ENCODE data around the gene CPA5. TPM values are rescaled to one million over a fixed set of nuclear protein-coding genes. Genes with fewer than 3 reads are reported as not detected.

The CPA5 gene
- total and polyA plus RNA-seq, 10 of the 15 experiments (the other 5 are each of a cell fraction or from before 2014, with no cell fraction given), result 0.06 to 0.52 (median 0.29) TPM; not detected in 2

GRCh38 chr7:130352194-130353074 is 7.8 kb downstream of the CPA5 start (continued):
- TF ChIP-seq, protein P1, sequence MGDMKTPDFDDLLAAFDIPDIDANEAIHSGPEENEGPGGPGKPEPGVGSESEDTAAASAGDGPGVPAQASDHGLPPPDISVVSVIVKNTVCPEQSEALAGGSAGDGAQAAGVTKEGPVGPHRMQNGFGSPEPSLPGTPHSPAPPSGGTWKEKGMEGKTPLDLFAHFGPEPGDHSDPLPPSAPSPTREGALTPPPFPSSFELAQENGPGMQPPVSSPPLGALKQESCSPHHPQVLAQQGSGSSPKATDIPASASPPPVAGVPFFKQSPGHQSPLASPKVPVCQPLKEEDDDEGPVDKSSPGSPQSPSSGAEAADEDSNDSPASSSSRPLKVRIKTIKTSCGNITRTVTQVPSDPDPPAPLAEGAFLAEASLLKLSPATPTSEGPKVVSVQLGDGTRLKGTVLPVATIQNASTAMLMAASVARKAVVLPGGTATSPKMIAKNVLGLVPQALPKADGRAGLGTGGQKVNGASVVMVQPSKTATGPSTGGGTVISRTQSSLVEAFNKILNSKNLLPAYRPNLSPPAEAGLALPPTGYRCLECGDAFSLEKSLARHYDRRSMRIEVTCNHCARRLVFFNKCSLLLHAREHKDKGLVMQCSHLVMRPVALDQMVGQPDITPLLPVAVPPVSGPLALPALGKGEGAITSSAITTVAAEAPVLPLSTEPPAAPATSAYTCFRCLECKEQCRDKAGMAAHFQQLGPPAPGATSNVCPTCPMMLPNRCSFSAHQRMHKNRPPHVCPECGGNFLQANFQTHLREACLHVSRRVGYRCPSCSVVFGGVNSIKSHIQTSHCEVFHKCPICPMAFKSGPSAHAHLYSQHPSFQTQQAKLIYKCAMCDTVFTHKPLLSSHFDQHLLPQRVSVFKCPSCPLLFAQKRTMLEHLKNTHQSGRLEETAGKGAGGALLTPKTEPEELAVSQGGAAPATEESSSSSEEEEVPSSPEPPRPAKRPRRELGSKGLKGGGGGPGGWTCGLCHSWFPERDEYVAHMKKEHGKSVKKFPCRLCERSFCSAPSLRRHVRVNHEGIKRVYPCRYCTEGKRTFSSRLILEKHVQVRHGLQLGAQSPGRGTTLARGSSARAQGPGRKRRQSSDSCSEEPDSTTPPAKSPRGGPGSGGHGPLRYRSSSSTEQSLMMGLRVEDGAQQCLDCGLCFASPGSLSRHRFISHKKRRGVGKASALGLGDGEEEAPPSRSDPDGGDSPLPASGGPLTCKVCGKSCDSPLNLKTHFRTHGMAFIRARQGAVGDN (IDR thresholded peaks at IDR 0.05), result no peak
- TF ChIP-seq MYB (IDR thresholded peaks at IDR 0.05; ENCODE audit: borderline replicate concordance, low read depth, low read length) (no peak), KAT2A (conservative IDR thresholded peaks at IDR 0.05; ENCODE audit: control insufficient read depth, low read depth, low read length) (no peak)

- DNase-seq (ENCODE audit: low read depth, low spot score) (no peak), ATAC-seq (no peak), FAIRE-seq (no peak)
- BruUV-seq (replicated peaks), result no TSS peak
- TF ChIP-seq USF1 (IDR thresholded peaks at IDR 0.05; ENCODE audit: borderline replicate concordance, extremely low read length, insufficient read depth, low read depth, low read length) (no peak), PAX5 (IDR thresholded peaks at IDR 0.05; ENCODE audit: borderline replicate concordance, low read depth, low read length) (no peak)
- H3K9ac ChIP-seq (ENCODE audit: control insufficient read depth, insufficient read depth, low read length), result no peak overlapping the region
- no peak overlapping the region for H3K4me2 ChIP-seq (ENCODE audit: control insufficient read depth, insufficient read depth)
- H4K20me1 ChIP-seq (ENCODE audit: control insufficient read depth, insufficient read depth), result no peaks in the 10 kb centered on the region
- RAD21 ChIA-PET (ENCODE audit: unreplicated experiment), result no interaction called here
- SMC1A ChIA-PET (ENCODE audit: uncharacterized antibody, unreplicated experiment), result interaction anchor here (1.1 kb wide), 1 partner anchor 16 kb away, joined by 3 read pairs; no protein-coding TSS in a partner anchor
- H3K27me3 ChIP-seq (replicated peaks in 1 of 2; ENCODE audit: control insufficient read depth in 2 of 2, insufficient read depth in 2 of 2, low read length in 1 of 2), result no peaks in the 10 kb centered on the region
- H3K27ac ChIP-seq (ENCODE audit: control insufficient read depth, insufficient read depth), result no peak overlapping the region
- H3K4me3 ChIP-seq, result no peak overlapping the region
- H3K36me3 ChIP-seq (ENCODE audit: control insufficient read depth in 2 of 2, insufficient read depth in 2 of 2, low read length in 1 of 2), result no peaks in the 10 kb centered on the region
- peaks cover 21% of the 10 kb centered on the region for H3K4me1 ChIP-seq (ENCODE audit: control insufficient read depth, insufficient read depth, low read length)
- 90% methylated on average over 7 of the region's 7 CpGs for WGBS (ENCODE audit: insufficient coverage, insufficient replicate concordance, low lambda C conversion rate, missing lambda C conversion rate)
- POLR2A ChIA-PET, result no interaction called here
- no peaks in the 10 kb centered on the region for H3K79me2 ChIP-seq (ENCODE audit: control insufficient read depth, insufficient read depth, low read length)
- CTCF ChIA-PET, result no interaction called here
- H2AFZ ChIP-seq (ENCODE audit: control insufficient read depth, low read depth, low read length), result no peak overlapping the region
- in situ Hi-C loops (cut with MboI), result no loop called here
- intact Hi-C loops (cut with micrococcal nuclease; ENCODE audit: unreplicated experiment), result no loop called here
- no peaks in the 10 kb centered on the region for H3K9me3 ChIP-seq (replicated peaks; ENCODE audit: control insufficient read depth, insufficient read depth, low read length)
Measured at GRCh38 chr7:130353196-130353595, 8.6 kb downstream of the CPA5 start.

Data from GM12878 (cell line).